Trophoblast cell (in vitro differentiated cells and primary cell): ENCODE data around the gene KHDC4.

ENCODE experiments used
- DNase-seq, 2 donors: peaks; one replicate each; pipeline ENCODE4 v3.0.0-alpha.2; 2016
- H2AFZ ChIP-seq: 2 replicates; pipeline ENCODE4 v1.6.1; 2013; ENCODE audit warnings: low read length, moderate library complexity, mild to moderate bottlenecking; ENCODE audit not compliant: insufficient read depth, poor library complexity
- H2AK5ac ChIP-seq: 2 replicates; pipeline ENCODE4 v1.6.1; 2013; ENCODE audit warnings: mild to moderate bottlenecking, low read length
- H2BK120ac ChIP-seq: 2 replicates; pipeline ENCODE4 v1.6.1; 2013; ENCODE audit warnings: low read length, mild to moderate bottlenecking, moderate library complexity; ENCODE audit not compliant: insufficient read depth, poor library complexity
- H2BK12ac ChIP-seq: 2 replicates; pipeline ENCODE4 v1.6.1; 2013; ENCODE audit warnings: mild to moderate bottlenecking, low read length, moderate library complexity
- H2BK5ac ChIP-seq: 2 replicates; pipeline ENCODE4 v1.6.1; 2013; ENCODE audit warnings: low read length, low read depth, moderate library complexity, mild to moderate bottlenecking; ENCODE audit not compliant: poor library complexity
- H3K14ac ChIP-seq: 2 replicates; pipeline ENCODE4 v1.6.1; 2013; ENCODE audit warnings: mild to moderate bottlenecking, low read length
- H3K18ac ChIP-seq: 2 replicates; pipeline ENCODE4 v1.6.1; 2013; ENCODE audit warnings: mild to moderate bottlenecking, low read length
- H3K23ac ChIP-seq: 2 replicates; pipeline ENCODE4 v1.6.1; 2013; ENCODE audit warnings: low read length
- H3K27ac ChIP-seq: 2 replicates; pipeline ENCODE4 v1.5.1; 2013; ENCODE audit warnings: low read depth, mild to moderate bottlenecking, inconsistent platforms, low read length, moderate library complexity
- H3K27me3 ChIP-seq: 2 replicates; pipeline ENCODE4 v1.6.1; 2013; ENCODE audit warnings: inconsistent platforms, mild to moderate bottlenecking, low read length, moderate library complexity; ENCODE audit not compliant: insufficient read depth
- H3K36me3 ChIP-seq, 2 experiments: 1 replicate in 1 of 2; 2 replicates in 1 of 2; pipeline ENCODE4 v1.6.1; 2013; ENCODE audit warnings: low read length in 2 of 2, mild to moderate bottlenecking in 2 of 2, moderate library complexity in 1 of 2; ENCODE audit not compliant: insufficient read depth in 2 of 2, control insufficient read depth in 1 of 2
- H3K4ac ChIP-seq: 2 replicates; pipeline ENCODE4 v1.6.1; 2013; ENCODE audit warnings: low read depth, mild to moderate bottlenecking, low read length, moderate library complexity
- H3K4me1 ChIP-seq, 2 experiments: 1 replicate in 1 of 2; 2 replicates in 1 of 2; pipeline ENCODE4 v1.6.1; 2013; ENCODE audit warnings: low read length in 2 of 2, mild to moderate bottlenecking in 2 of 2, moderate library complexity in 1 of 2; ENCODE audit not compliant: insufficient read depth in 2 of 2, control insufficient read depth in 1 of 2
- H3K4me2 ChIP-seq: 2 replicates; pipeline ENCODE4 v1.6.1; 2013; ENCODE audit warnings: inconsistent platforms, mild to moderate bottlenecking, low read length, moderate library complexity
- H3K4me3 ChIP-seq: 2 replicates; pipeline ENCODE4 v1.5.1; 2013; ENCODE audit warnings: mild to moderate bottlenecking, low read depth, low read length, inconsistent platforms
- H3K79me1 ChIP-seq: one replicate; pipeline ENCODE4 v1.6.1; 2013; ENCODE audit warnings: low read length
- H3K79me2 ChIP-seq: 2 replicates; pipeline ENCODE4 v1.6.1; 2013; ENCODE audit warnings: low read length, mild to moderate bottlenecking; ENCODE audit not compliant: control insufficient read depth, insufficient read depth, poor library complexity
- H3K9ac ChIP-seq: 2 replicates; pipeline ENCODE4 v1.6.1; 2013; ENCODE audit warnings: mild to moderate bottlenecking, low read length
- H3K9me3 ChIP-seq: 2 replicates; pipeline ENCODE4 v1.6.1; 2013; ENCODE audit warnings: low read depth, mild to moderate bottlenecking, control low read depth, inconsistent platforms, low read length; ENCODE audit not compliant: insufficient read depth
- H4K12ac ChIP-seq: 2 replicates; pipeline ENCODE4 v1.6.1; 2013; ENCODE audit warnings: low read depth, mild to moderate bottlenecking, low read length, moderate library complexity
- H4K8ac ChIP-seq: 2 replicates; pipeline ENCODE4 v1.6.1; 2013; ENCODE audit warnings: low read depth, mild to moderate bottlenecking, low read length, moderate library complexity
- H4K91ac ChIP-seq: one replicate; pipeline ENCODE4 v1.6.1; 2013; ENCODE audit warnings: low read depth, mild to moderate bottlenecking, low read length, moderate library complexity
- WGBS: extraction: QIAGEN DNeasy Blood & Tissue Kit; methylation state at CpG from one replicate; pipeline ENCODE4 v1.1.7; 2013; ENCODE audit warnings: missing lambda C conversion rate; ENCODE audit not compliant: insufficient read length, insufficient coverage; ENCODE audit errors: extremely low coverage; 5-methylcytosine and 5-hydroxymethylcytosine counted together

Gene KHDC4

GRCh38 chr1:155952505-155952890 is 18.3 kb upstream of the KHDC4 start:
- H2BK5ac ChIP-seq = no peak overlapping the region
- no peaks in the 10 kb centered on the region for H3K27me3 ChIP-seq
- H3K4me1 ChIP-seq = no peaks in the 10 kb centered on the region
- H2AK5ac ChIP-seq = no peak overlapping the region
- no CpG with 5 or more reads among the region's 13 CpGs for WGBS
- no peak overlapping the region for H4K12ac ChIP-seq
- H2AFZ ChIP-seq = no peak overlapping the region
- H3K27ac ChIP-seq = no peak overlapping the region
- H3K4me3 ChIP-seq = no peak overlapping the region
- no peak overlapping the region for H3K23ac ChIP-seq
- H3K36me3 ChIP-seq = peaks cover 61 to 69% of the 10 kb centered on the region in 2 experiments
- H3K9me3 ChIP-seq = peaks cover 2% of the 10 kb centered on the region
- H3K4ac ChIP-seq = no peak overlapping the region
- no peaks in the 10 kb centered on the region for H3K79me2 ChIP-seq
- H3K9ac ChIP-seq = no peak overlapping the region
- H4K8ac ChIP-seq = no peak overlapping the region
- no peak overlapping the region for H3K18ac ChIP-seq
- no peak overlapping the region for H4K91ac ChIP-seq
- no peak overlapping the region for H3K4me2 ChIP-seq
- H3K79me1 ChIP-seq = no peaks in the 10 kb centered on the region
- no peak overlapping the region for H2BK12ac ChIP-seq
- no peak for DNase-seq
- no peak overlapping the region for H2BK120ac ChIP-seq
- no peak overlapping the region for H3K14ac ChIP-seq

- H3K4me2 ChIP-seq = no peak overlapping the region
Observed at GRCh38 chr1:155951753-155952504, 17.7 kb upstream of the KHDC4 start.

GRCh38 chr1:155950829-155951228 is 16.6 kb upstream of the KHDC4 start:
- Histone ChIP-seq H3K14ac (no peak overlapping the region), H3K4me2 (no peak overlapping the region), H4K91ac (no peak overlapping the region), H2BK5ac (no peak overlapping the region), H2AFZ (no peak overlapping the region), H3K4me3 (no peak overlapping the region), H3K18ac (no peak overlapping the region), H3K23ac (no peak overlapping the region), H2BK120ac (no peak overlapping the region), H3K9me3 (peaks cover 2% of the 10 kb centered on the region), H3K4ac (no peak overlapping the region), H3K4me1 (no peaks in the 10 kb centered on the region), H3K27me3 (no peaks in the 10 kb centered on the region), H3K36me3 (peaks cover 62 to 74% of the 10 kb centered on the region in 2 experiments), H3K9ac (no peak overlapping the region), H2BK12ac (no peak overlapping the region), H4K12ac (no peak overlapping the region), H3K27ac (no peak overlapping the region), H3K79me1 (no peaks in the 10 kb centered on the region), H2AK5ac (no peak overlapping the region), H3K79me2 (no peaks in the 10 kb centered on the region), H4K8ac (no peak overlapping the region)
- DNase-seq = no peak
- no CpG with 5 or more reads among the region's 27 CpGs for WGBS

More at GRCh38 chr1:155951753-155952504, 17.7 kb upstream of the KHDC4 start:
- Histone ChIP-seq H2AFZ (no peak overlapping the region), H4K91ac (no peak overlapping the region), H3K36me3 (peaks cover 64 to 70% of the 10 kb centered on the region in 2 experiments), H3K9ac (no peak overlapping the region), H3K9me3 (peaks cover 2% of the 10 kb centered on the region), H3K4me3 (no peak overlapping the region), H4K12ac (no peak overlapping the region), H2BK120ac (no peak overlapping the region), H2BK12ac (no peak overlapping the region), H3K23ac (no peak overlapping the region), H3K18ac (no peak overlapping the region), H2AK5ac (no peak overlapping the region), H3K79me2 (no peaks in the 10 kb centered on the region), H3K79me1 (no peaks in the 10 kb centered on the region), H3K14ac (no peak overlapping the region), H3K27ac (no peak overlapping the region), H3K4me1 (no peaks in the 10 kb centered on the region), H3K27me3 (no peaks in the 10 kb centered on the region), H2BK5ac (no peak overlapping the region), H4K8ac (no peak overlapping the region), H3K4ac (no peak overlapping the region)
- no CpG with 5 or more reads among the region's 6 CpGs for WGBS
- no peak for DNase-seq

GRCh38 chr1:155947741-155948140 is 13.5 kb upstream of the KHDC4 start:
- Histone ChIP-seq H4K12ac (no peak overlapping the region), H3K36me3 (peaks cover 50 to 56% of the 10 kb centered on the region in 2 experiments), H2BK12ac (no peak overlapping the region), H3K4me1 (no peaks in the 10 kb centered on the region), H3K4me3 (no peak overlapping the region), H3K79me2 (no peaks in the 10 kb centered on the region), H4K91ac (no peak overlapping the region), H3K9me3 (peaks cover 2% of the 10 kb centered on the region), H4K8ac (no peak overlapping the region), H3K4ac (no peak overlapping the region), H3K23ac (no peak overlapping the region), H3K4me2 (no peak overlapping the region), H2AK5ac (no peak overlapping the region), H3K79me1 (no peaks in the 10 kb centered on the region), H3K27me3 (no peaks in the 10 kb centered on the region), H2BK120ac (no peak overlapping the region), H3K9ac (no peak overlapping the region), H3K27ac (no peak overlapping the region), H2BK5ac (no peak overlapping the region), H3K14ac (no peak overlapping the region), H2AFZ (no peak overlapping the region), H3K18ac (no peak overlapping the region)
- no peak for DNase-seq
- WGBS = no CpG with 5 or more reads among the region's 8 CpGs
